ENCODE data around the gene FBXL13. TPM values are rescaled to one million over a fixed set of nuclear protein-coding genes. Genes with fewer than 3 reads are reported as not detected.

FBXL13 gene
- total RNA-seq, 4 donors from 2014 or later: 0.20 to 3.5 (median 1.8) TPM

DNA sequence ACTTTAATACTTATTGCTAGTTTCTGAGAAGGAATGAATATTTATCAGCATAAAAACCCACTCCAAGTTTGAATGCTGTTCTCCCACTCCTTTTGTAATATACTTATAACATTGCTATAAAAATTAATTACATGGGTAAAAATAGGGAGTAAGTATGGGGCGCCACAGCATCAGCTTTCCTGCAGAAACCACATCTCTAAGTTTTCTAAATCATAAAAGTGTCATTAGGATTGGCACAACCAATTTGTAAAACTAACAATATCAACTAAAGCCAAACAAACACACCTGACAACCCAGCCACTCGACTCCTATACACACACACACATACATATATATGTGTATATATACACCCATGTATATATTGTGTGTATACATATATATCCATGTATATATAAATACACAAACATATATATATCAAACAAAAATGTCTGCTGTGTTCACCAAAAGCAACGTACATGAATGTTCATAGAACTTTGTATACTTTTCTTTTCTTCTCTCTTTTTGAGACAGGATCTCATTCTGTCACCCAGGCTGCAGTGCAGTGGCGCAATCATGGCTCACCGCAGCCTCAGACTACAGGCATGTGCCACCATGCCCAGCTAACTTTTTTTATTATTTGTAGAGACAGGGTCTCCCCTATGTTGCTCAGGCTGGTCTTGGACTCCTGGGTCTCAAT lies 176.6 kb downstream of the FBXL13 start:
- peaks cover 0 to 45% (median 4%) of the 10 kb centered on the region in 4 donors for H3K4me1 ChIP-seq
- H3K4me3 ChIP-seq: no peak overlapping the region
- H3K27ac ChIP-seq: no peak overlapping the region
- TF ChIP-seq EP300 (IDR thresholded peaks at IDR 0.05) (no peak), POLR2A (IDR thresholded peaks at IDR 0.05) (no peak)
- TF ChIP-seq, protein P1, sequence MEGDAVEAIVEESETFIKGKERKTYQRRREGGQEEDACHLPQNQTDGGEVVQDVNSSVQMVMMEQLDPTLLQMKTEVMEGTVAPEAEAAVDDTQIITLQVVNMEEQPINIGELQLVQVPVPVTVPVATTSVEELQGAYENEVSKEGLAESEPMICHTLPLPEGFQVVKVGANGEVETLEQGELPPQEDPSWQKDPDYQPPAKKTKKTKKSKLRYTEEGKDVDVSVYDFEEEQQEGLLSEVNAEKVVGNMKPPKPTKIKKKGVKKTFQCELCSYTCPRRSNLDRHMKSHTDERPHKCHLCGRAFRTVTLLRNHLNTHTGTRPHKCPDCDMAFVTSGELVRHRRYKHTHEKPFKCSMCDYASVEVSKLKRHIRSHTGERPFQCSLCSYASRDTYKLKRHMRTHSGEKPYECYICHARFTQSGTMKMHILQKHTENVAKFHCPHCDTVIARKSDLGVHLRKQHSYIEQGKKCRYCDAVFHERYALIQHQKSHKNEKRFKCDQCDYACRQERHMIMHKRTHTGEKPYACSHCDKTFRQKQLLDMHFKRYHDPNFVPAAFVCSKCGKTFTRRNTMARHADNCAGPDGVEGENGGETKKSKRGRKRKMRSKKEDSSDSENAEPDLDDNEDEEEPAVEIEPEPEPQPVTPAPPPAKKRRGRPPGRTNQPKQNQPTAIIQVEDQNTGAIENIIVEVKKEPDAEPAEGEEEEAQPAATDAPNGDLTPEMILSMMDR (IDR thresholded peaks at IDR 0.05): no peak
- no peak for DNase-seq (ENCODE audit: low spot score in 2 of 2)
- H3K36me3 ChIP-seq: no peaks in the 10 kb centered on the region
- no peaks in the 10 kb centered on the region for H3K27me3 ChIP-seq
- 83 to 85% methylated on average over 5 of the region's 5 CpGs for WGBS, 2 donors
- no peaks in the 10 kb centered on the region for H3K9me3 ChIP-seq

DNA sequence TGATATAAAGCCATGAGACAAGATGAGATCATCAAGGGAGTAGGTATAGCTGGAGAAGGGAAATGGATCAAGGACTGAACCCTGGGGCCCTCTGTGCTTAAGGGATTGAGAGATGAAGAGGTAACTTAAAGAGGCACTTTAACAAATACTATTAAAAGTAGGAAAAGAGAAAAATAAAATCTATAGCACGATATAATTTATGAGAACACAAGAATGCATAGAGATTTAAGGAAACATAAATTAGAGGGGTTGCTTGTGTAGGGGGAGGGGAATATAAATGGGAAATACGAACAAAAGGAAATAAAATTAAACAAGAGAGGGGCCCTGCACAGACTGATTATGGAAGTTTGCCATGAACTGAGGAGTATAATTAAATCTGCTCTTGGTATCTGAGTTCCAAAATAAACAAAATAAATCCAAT lies 177.4 kb downstream of the FBXL13 start:
- Histone ChIP-seq H3K27ac (no peak overlapping the region), H3K4me1 (peaks cover 0 to 53% (median 6%) of the 10 kb centered on the region in 4 donors), H3K4me3 (no peak overlapping the region), H3K27me3 (no peaks in the 10 kb centered on the region), H3K36me3 (no peaks in the 10 kb centered on the region), H3K9me3 (no peaks in the 10 kb centered on the region)
- WGBS, 2 donors: 30 to 32% methylated on average over 2 of the region's 2 CpGs
- DNase-seq (ENCODE audit: low spot score in 2 of 2): no peak
- TF ChIP-seq EP300 (IDR thresholded peaks at IDR 0.05) (no peak), POLR2A (IDR thresholded peaks at IDR 0.05) (no peak)
- TF ChIP-seq, protein P1 (IDR thresholded peaks at IDR 0.05): no peak

DNA sequence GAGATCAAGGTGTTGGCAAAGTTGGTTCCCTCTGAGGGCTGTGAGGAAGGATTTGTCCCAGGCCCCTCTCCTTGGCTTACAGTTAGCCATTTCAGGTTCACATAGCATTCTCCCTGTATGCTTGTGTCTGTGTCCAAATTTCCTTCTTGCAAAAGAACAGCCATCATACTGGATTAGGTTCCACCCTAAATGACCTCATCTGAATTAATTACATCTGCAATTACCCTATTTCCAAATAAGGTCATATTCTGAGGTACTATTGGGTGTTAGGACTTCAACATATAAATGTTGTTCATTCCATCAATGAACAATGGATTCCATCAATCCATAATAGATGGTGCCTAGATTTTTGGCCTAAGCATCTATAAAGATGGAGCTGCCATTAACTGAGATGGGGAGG lies 178.0 kb downstream of the FBXL13 start:
- no peak overlapping the region for H3K4me3 ChIP-seq
- no peak for DNase-seq (ENCODE audit: low spot score in 2 of 2)
- peaks cover 0 to 59% (median 8%) of the 10 kb centered on the region in 4 donors for H3K4me1 ChIP-seq
- no peaks in the 10 kb centered on the region for H3K27me3 ChIP-seq
- no peaks in the 10 kb centered on the region for H3K9me3 ChIP-seq
- H3K36me3 ChIP-seq: no peaks in the 10 kb centered on the region
- TF ChIP-seq, protein P1 (IDR thresholded peaks at IDR 0.05): no peak
- no peak for TF ChIP-seq EP300 (IDR thresholded peaks at IDR 0.05)
- TF ChIP-seq POLR2A (IDR thresholded peaks at IDR 0.05): no peak
- H3K27ac ChIP-seq: no peak overlapping the region

DNA sequence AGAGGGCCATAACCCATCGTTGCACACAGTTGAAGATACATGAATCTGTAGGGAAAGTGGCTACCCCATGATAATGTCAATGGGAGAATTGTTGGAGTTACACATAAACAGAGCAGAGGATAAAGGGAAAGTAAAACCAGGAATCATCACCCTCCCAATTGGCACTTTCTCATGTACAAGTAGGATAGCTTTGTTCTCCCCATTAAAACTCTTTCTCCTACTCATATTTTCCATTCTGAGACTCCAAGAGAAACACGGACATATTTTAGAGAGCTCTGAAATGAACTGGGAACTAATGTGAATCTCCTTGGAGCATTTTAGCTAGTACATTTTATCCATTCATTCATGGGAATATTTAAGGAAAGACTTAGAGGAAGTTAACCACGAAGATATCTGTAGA lies 179.0 kb downstream of the FBXL13 start:
- WGBS, 2 donors: 44 to 52% methylated on average over 3 of the region's 3 CpGs

More for the DNA sequence above, 179.0 kb downstream of the FBXL13 start:
- no peak overlapping the region for H3K4me3 ChIP-seq
- TF ChIP-seq POLR2A (IDR thresholded peaks at IDR 0.05): no peak
- no peak for TF ChIP-seq EP300 (IDR thresholded peaks at IDR 0.05)
- TF ChIP-seq, protein P1 (IDR thresholded peaks at IDR 0.05): no peak
- H3K27me3 ChIP-seq: no peaks in the 10 kb centered on the region
- peaks cover 0 to 69% (median 15%) of the 10 kb centered on the region in 4 donors for H3K4me1 ChIP-seq
- H3K36me3 ChIP-seq: no peaks in the 10 kb centered on the region
- no peaks in the 10 kb centered on the region for H3K9me3 ChIP-seq
- H3K27ac ChIP-seq: peak overlapping the region in 1 of 4 donors; percentile 24
- DNase-seq (ENCODE audit: low spot score in 2 of 2): no peak
